Activated CD4-positive, alpha-beta T cell treated with anti-CD3 and anti-CD28 coated beads, Interleukin-2, amount 10 ng/mL, durations not matched to agents 7 days and 5 days (primary cell): ENCODE results near the gene UROC1. TPM values are rescaled to one million over a fixed set of nuclear protein-coding genes. Genes with fewer than 3 reads are reported as not detected.

Experiments
- CTCF ChIA-PET: fragments of 350-600 bp; sonication (Branson Sonifier 250); formaldehyde crosslinking; loops from one replicate; lab custom pipeline; 2021; ENCODE audit warnings: antibody characterized with exemption; lab: Charles Lee
- POLR2A ChIA-PET: fragments of 350-600 bp; sonication (Branson Sonifier 250); formaldehyde crosslinking; loops from one replicate; lab custom pipeline; 2021; ENCODE audit warnings: antibody characterized with exemption; lab: Charles Lee
- DNase-seq: peaks from one replicate; pipeline ENCODE4 v3.0.0-alpha.2; 2020
- H3K27ac Mint-ChIP-seq: one replicate; pipeline ENCODE4 v1.8.0; 2021; ENCODE audit warnings: mild to moderate bottlenecking, moderate library complexity, mixed read lengths
- H3K27me3 Mint-ChIP-seq: one replicate; pipeline ENCODE4 v1.8.0; 2021; ENCODE audit warnings: mixed read lengths
- H3K36me3 Mint-ChIP-seq: one replicate; pipeline ENCODE4 v1.8.0; 2021; ENCODE audit warnings: low read depth, mixed read lengths
- H3K4me1 Mint-ChIP-seq: one replicate; pipeline ENCODE4 v1.8.0; 2021; ENCODE audit warnings: mixed read lengths
- H3K4me3 Mint-ChIP-seq: one replicate; pipeline ENCODE4 v1.8.0; 2021; ENCODE audit warnings: mild to moderate bottlenecking, moderate library complexity, mixed read lengths
- H3K9me3 Mint-ChIP-seq: one replicate; pipeline ENCODE4 v1.8.0; 2021; ENCODE audit warnings: mixed read lengths
- total RNA-seq, 2 experiments: library from RNA; stranded (reverse); gene quantifications; one replicate each; pipeline ENCODE4 v1.2.3, GENCODE V29; 2021

UROC1 gene
- total RNA-seq, 2 experiments from 2014 or later: not detected

- Mint-ChIP-seq H3K27me3 (no peaks in the 10 kb centered on the region), H3K4me1 (no peaks in the 10 kb centered on the region), H3K27ac (no peak overlapping the region), H3K9me3 (no peaks in the 10 kb centered on the region), H3K36me3 (peaks cover 11% of the 10 kb centered on the region), H3K4me3 (no peak overlapping the region)
- no peak for DNase-seq
- POLR2A ChIA-PET: no interaction called here
- CTCF ChIA-PET: interaction anchor here (1.2 to 1.4 kb wide), 2 partner anchors 12 to 56 kb away, joined by 3 read pairs; no protein-coding TSS in a partner anchor
Measured at GRCh38 chr3:126447456-126448106, 70.0 kb downstream of the UROC1 start.

GRCh38 chr3:126446791-126447190 is 70.8 kb downstream of the UROC1 start:
- Mint-ChIP-seq H3K27ac (no peak overlapping the region), H3K9me3 (no peaks in the 10 kb centered on the region), H3K27me3 (no peaks in the 10 kb centered on the region), H3K4me1 (no peaks in the 10 kb centered on the region), H3K4me3 (no peak overlapping the region), H3K36me3 (peaks cover 7% of the 10 kb centered on the region)
- ChIA-PET POLR2A (no interaction called here), CTCF (interaction anchor here (1.2 to 1.4 kb wide), 2 partner anchors 13 to 57 kb away, joined by 3 read pairs; no protein-coding TSS in a partner anchor)
- DNase-seq: no peak

- H3K27me3 Mint-ChIP-seq: no peaks in the 10 kb centered on the region
- no peak overlapping the region for H3K27ac Mint-ChIP-seq
- DNase-seq: no peak
- POLR2A ChIA-PET: no interaction called here
- H3K9me3 Mint-ChIP-seq: no peaks in the 10 kb centered on the region
- no peaks in the 10 kb centered on the region for H3K4me1 Mint-ChIP-seq
- CTCF ChIA-PET: interaction anchor here (1.2 to 1.4 kb wide), 2 partner anchors 13 to 58 kb away, joined by 3 read pairs; no protein-coding TSS in a partner anchor
- H3K4me3 Mint-ChIP-seq: no peak overlapping the region
- peaks cover 3% of the 10 kb centered on the region for H3K36me3 Mint-ChIP-seq
Measured at GRCh38 chr3:126446301-126446700, 71.3 kb downstream of the UROC1 start.

- CTCF ChIA-PET: interaction anchor here (0.8 kb wide), 1 partner anchor 20 kb away, joined by 3 read pairs; no protein-coding TSS in a partner anchor
- no peaks in the 10 kb centered on the region for H3K27me3 Mint-ChIP-seq
- H3K4me3 Mint-ChIP-seq: no peak overlapping the region
- H3K27ac Mint-ChIP-seq: no peak overlapping the region
- no peaks in the 10 kb centered on the region for H3K4me1 Mint-ChIP-seq
- POLR2A ChIA-PET: no interaction called here
- H3K36me3 Mint-ChIP-seq: no peaks in the 10 kb centered on the region
- H3K9me3 Mint-ChIP-seq: no peaks in the 10 kb centered on the region
- DNase-seq: no peak
Measured at GRCh38 chr3:126445506-126445905, 72.1 kb downstream of the UROC1 start.

GRCh38 chr3:126442856-126443242 is 74.7 kb downstream of the UROC1 start:
- no peaks in the 10 kb centered on the region for H3K9me3 Mint-ChIP-seq
- no peaks in the 10 kb centered on the region for H3K4me1 Mint-ChIP-seq
- no peaks in the 10 kb centered on the region for H3K27me3 Mint-ChIP-seq
- no peak for DNase-seq
- H3K4me3 Mint-ChIP-seq: no peak overlapping the region
- ChIA-PET POLR2A (no interaction called here), CTCF (no interaction called here)
- no peaks in the 10 kb centered on the region for H3K36me3 Mint-ChIP-seq
- no peak overlapping the region for H3K27ac Mint-ChIP-seq

- ChIA-PET CTCF (no interaction called here), POLR2A (no interaction called here)
- H3K27ac Mint-ChIP-seq: no peak overlapping the region
- no peak for DNase-seq
- no peaks in the 10 kb centered on the region for H3K4me1 Mint-ChIP-seq
- H3K4me3 Mint-ChIP-seq: no peak overlapping the region
- H3K36me3 Mint-ChIP-seq: no peaks in the 10 kb centered on the region
- no peaks in the 10 kb centered on the region for H3K27me3 Mint-ChIP-seq
- no peaks in the 10 kb centered on the region for H3K9me3 Mint-ChIP-seq
Measured at GRCh38 chr3:126442094-126442855, 75.3 kb downstream of the UROC1 start.

GRCh38 chr3:126441256-126441880 is 76.2 kb downstream of the UROC1 start:
- H3K9me3 Mint-ChIP-seq: no peaks in the 10 kb centered on the region
- H3K4me1 Mint-ChIP-seq: no peaks in the 10 kb centered on the region

GRCh38 chr3:126440709-126440995 is 76.9 kb downstream of the UROC1 start:
- Mint-ChIP-seq H3K27me3 (no peaks in the 10 kb centered on the region), H3K27ac (no peak overlapping the region), H3K4me3 (no peak overlapping the region), H3K36me3 (peaks cover 1% of the 10 kb centered on the region), H3K9me3 (no peaks in the 10 kb centered on the region), H3K4me1 (no peaks in the 10 kb centered on the region)
- ChIA-PET CTCF (no interaction called here), POLR2A (no interaction called here)
- DNase-seq: no peak

More at GRCh38 chr3:126441256-126441880, 76.2 kb downstream of the UROC1 start:
- ChIA-PET CTCF (no interaction called here), POLR2A (no interaction called here)
- H3K27me3 Mint-ChIP-seq: no peaks in the 10 kb centered on the region
- no peak overlapping the region for H3K27ac Mint-ChIP-seq
- H3K36me3 Mint-ChIP-seq: peaks cover under 1% of the 10 kb centered on the region
- H3K4me3 Mint-ChIP-seq: no peak overlapping the region
- no peak for DNase-seq

- H3K4me1 Mint-ChIP-seq: no peaks in the 10 kb centered on the region
- CTCF ChIA-PET: no interaction called here
- no peak for DNase-seq
Measured at GRCh38 chr3:126439968-126440708, 77.4 kb downstream of the UROC1 start.

GRCh38 chr3:126439346-126439967 is 78.1 kb downstream of the UROC1 start:
- Mint-ChIP-seq H3K9me3 (no peaks in the 10 kb centered on the region), H3K36me3 (peaks cover 1% of the 10 kb centered on the region), H3K4me3 (no peak overlapping the region), H3K27me3 (no peaks in the 10 kb centered on the region), H3K4me1 (no peaks in the 10 kb centered on the region), H3K27ac (peak overlapping the region; percentile 22)
- DNase-seq: no peak
- CTCF ChIA-PET: interaction anchor here (0.9 kb wide), 1 partner anchor 14 kb away, joined by 4 read pairs; no protein-coding TSS in a partner anchor
- POLR2A ChIA-PET: no interaction called here

More at GRCh38 chr3:126439968-126440708, 77.4 kb downstream of the UROC1 start:
- H3K36me3 Mint-ChIP-seq: peaks cover 1% of the 10 kb centered on the region
- no peaks in the 10 kb centered on the region for H3K27me3 Mint-ChIP-seq
- no peak overlapping the region for H3K4me3 Mint-ChIP-seq
- no peaks in the 10 kb centered on the region for H3K9me3 Mint-ChIP-seq
- H3K27ac Mint-ChIP-seq: no peak overlapping the region
- POLR2A ChIA-PET: no interaction called here

- CTCF ChIA-PET: interaction anchor here (0.9 kb wide), 1 partner anchor 14 kb away, joined by 4 read pairs; no protein-coding TSS in a partner anchor
- Mint-ChIP-seq H3K9me3 (no peaks in the 10 kb centered on the region), H3K36me3 (peaks cover 1% of the 10 kb centered on the region), H3K27me3 (no peaks in the 10 kb centered on the region), H3K27ac (no peak overlapping the region), H3K4me1 (no peaks in the 10 kb centered on the region), H3K4me3 (no peak overlapping the region)
- POLR2A ChIA-PET: no interaction called here
- DNase-seq: no peak
Measured at GRCh38 chr3:126438746-126439145, 78.8 kb downstream of the UROC1 start.

GRCh38 chr3:126438186-126438585 is 79.4 kb downstream of the UROC1 start:
- H3K27me3 Mint-ChIP-seq: no peaks in the 10 kb centered on the region
- H3K4me3 Mint-ChIP-seq: no peak overlapping the region
- no peak overlapping the region for H3K27ac Mint-ChIP-seq
- CTCF ChIA-PET: no interaction called here
- no peaks in the 10 kb centered on the region for H3K4me1 Mint-ChIP-seq
- DNase-seq: no peak
- no peaks in the 10 kb centered on the region for H3K9me3 Mint-ChIP-seq
- POLR2A ChIA-PET: no interaction called here
- peaks cover 1% of the 10 kb centered on the region for H3K36me3 Mint-ChIP-seq
